Dermis blood vessel endothelial cell (primary cell): ENCODE measurements around the gene NAE1. TPM values are rescaled to one million over a fixed set of nuclear protein-coding genes. Genes with fewer than 3 reads are reported as not detected.
"Not testable (repeated sequence)": the region's sequence is repeated elsewhere in the genome, so short reads cannot be mapped to it uniquely, and the experiment has no call there.

Source experiments
- DNase-seq: peaks from one replicate; pipeline ENCODE4 v3.0.0; 2010
- total RNA-seq: library from RNA; depleted of rRNA; stranded (reverse); fragments of >200 nt; gene quantifications from 2 replicates; pipeline ENCODE4 v1.2.3, GENCODE V29; 2014

NAE1 gene
- total RNA-seq, 1 donor from 2014 or later: 48.8 TPM

DNA sequence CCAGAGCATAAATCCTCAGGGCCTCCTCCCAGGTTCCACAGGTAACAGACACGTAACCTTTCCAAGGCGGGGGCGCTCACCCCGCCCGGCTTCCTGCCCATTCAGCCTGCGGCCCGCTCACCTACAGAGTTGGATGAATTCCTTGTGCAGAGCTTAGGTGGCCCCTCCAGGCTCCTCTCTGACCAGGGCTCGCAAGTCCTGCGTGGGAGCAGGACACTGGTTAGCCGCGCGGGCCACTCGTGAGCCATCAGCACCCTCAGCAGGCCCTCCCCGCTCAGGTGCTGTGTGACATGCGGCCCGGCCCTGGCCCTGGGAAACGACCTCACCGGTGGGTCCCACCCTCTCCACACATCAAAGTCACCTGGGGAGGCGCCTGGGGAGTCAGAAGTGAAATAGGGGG lies 29.9 kb downstream of the NAE1 start:
- DNase-seq: no peak

DNA sequence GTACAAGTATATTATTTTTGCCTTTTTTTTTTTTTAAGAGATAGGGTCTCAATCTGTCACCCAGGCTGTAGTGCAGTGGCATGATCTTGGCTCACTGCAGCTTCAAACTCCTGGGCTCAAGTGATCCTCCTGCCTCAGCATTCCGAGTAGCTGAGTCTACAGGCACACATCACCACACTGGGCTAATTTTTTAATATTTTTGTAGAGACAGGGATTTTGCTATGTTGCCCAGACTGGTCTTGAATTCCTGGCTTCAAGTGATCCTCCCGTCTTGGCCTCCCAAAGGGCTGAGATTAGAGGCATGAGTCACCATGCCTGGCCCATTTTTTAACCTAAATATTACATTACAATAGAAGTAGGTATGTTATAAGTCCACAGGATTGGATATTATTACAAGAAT lies 32.6 kb downstream of the NAE1 start:
- DNase-seq: no peak

GRCh38 chr16:66793984-66794383 lies 36.8 kb downstream of the NAE1 start:
- not testable (repeated sequence) for DNase-seq

DNA sequence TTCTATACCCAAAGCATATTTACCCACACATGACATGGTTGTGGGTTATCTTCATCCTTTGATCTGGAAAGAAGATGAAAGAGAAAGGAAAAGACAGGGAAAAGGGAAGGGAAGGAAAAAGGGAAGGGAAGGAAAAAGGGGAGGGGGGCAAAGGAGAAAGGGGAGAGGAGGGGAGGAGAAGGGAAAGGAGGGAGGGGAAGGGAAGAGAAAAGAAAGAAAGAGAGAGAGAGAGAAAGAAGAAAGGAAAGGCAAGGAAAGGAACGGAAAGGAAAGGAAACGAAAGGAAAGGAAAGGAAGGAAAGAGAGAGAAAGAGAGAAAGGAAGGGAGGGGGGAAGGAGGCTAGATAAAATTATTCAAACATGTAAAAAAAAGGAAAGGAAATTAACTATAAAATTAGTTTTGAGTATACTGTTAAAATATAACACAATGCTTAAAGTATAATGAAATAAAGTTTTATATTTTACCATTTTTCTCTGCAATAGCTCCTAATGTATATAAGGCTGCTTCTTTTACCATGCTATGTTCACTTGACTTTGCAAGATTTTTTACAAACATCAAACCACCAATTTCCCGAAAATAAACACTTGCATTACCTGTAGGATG lies 40.5 kb downstream of the NAE1 start:
- no peak for DNase-seq

GRCh38 chr16:66787427-66787826 lies 43.3 kb downstream of the NAE1 start:
- no peak for DNase-seq

- DNase-seq: no peak
Observed at GRCh38 chr16:66786551-66786950, 44.2 kb downstream of the NAE1 start.

DNA sequence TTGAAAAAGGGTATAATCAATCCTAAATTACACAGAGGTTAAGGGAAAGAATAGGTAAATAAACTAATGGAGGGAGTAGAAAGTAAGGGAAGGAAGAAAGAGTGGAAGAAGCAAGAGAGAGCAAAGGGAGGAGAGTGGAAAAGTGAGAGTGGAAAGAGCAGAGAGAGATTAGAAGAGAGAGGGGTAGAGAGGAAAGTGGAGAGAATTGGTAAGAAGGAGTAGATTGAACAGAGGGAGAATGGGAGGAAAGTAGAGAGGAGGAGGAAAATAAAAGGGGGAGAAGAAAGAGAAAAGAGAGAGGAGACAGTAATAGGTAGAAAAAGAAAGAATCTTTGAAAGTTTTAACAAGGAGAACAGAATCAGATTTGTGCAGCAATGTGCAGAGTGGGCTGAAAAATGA lies 54.3 kb downstream of the NAE1 start:
- DNase-seq: no peak

DNA sequence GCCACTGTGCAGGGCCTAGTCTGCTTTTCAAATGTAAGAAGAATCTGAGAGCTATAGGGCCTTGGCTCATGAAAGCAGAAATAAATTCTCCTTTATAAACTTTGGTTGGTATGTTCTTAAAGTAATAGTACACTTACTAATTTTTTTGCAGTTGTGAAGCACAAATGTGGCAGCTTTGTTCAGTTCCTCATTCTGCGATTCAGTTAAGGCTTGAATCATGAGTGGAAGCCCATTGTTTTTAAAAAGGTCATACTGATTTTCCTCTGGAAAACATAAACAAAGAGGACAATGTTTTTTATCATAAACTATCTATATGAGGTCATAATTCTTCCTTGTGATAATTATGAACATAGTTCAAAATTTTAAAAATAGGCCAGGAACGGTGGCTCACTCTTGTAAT lies 55.8 kb downstream of the NAE1 start:
- DNase-seq: peak; percentile 26

DNA sequence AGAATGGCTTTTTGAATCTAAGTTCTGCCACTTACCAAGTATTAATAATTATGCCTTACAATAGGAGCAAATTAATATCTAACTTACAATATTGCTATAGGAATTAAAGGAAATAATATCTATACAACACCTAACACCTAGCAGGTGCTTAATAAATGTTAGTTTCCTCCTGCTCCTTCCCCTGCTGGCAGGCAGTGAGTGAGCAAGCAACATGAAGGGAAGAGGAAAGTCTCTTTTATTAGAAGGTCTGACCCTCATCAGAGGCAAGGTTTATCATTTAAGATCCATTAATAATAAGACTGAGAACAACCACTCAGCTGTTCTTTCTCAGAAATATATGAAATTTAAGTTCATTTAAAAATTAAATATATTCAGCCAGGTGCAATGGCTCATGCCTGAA lies 72.7 kb downstream of the NAE1 start:
- DNase-seq: no peak

DNA sequence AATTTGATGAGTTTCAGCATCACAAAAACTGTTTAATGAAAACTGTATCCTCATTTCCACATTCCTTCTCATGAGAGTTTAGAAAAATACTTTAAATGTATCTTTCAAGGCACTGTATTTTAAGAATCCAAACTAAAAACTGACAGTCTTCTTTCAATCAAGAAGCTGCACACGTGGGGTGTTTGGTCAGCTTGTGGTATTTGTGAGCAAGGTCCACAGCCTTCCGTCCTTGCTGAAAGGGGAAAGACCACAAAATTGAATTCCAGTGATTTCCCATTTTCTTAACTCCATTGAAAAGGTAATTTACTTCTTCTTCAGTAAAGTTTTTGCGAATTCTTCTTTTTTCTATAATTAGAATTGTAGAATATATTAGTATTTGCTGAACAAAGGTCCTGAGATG lies 76.0 kb downstream of the NAE1 start:
- no peak for DNase-seq

- DNase-seq: no peak
Observed at GRCh38 chr16:66754211-66754610, 76.6 kb downstream of the NAE1 start.

- no peak for DNase-seq
Observed at GRCh38 chr16:66752958-66753357, 77.8 kb downstream of the NAE1 start.

Other genes starting within 250 kb of the NAE1 start
- gene CMTM3, start 226.3 kb downstream of the NAE1 start, total RNA-seq: 23.3 and 31.6 TPM in 2 replicates
- gene CMTM4, start 134.2 kb downstream of the NAE1 start, total RNA-seq: 8.8 and 11.6 TPM in 2 replicates
- gene DYNC1LI2, start 79.4 kb downstream of the NAE1 start, total RNA-seq: 112 and 219 TPM in 2 replicates
- gene TERB1, start 29.4 kb downstream of the NAE1 start, total RNA-seq: 0.17 TPM in 1 of 2 replicates, not detected in the other
- not detected in 2 replicates for gene CA7, start 13.4 kb upstream of the NAE1 start, total RNA-seq
- gene PDP2, start 49.5 kb upstream of the NAE1 start, total RNA-seq: 12.4 and 15.5 TPM in 2 replicates
- 0.65 and 1.2 TPM in 2 replicates for gene CDH16, start 87.9 kb upstream of the NAE1 start, total RNA-seq
- 0.84 and 1.9 TPM in 2 replicates for gene RRAD, start 94.6 kb upstream of the NAE1 start, total RNA-seq
- 117 and 188 TPM in 2 replicates for gene CIAO2B, start 103.4 kb upstream of the NAE1 start, total RNA-seq
- gene CES2, start 104.5 kb upstream of the NAE1 start, total RNA-seq: 14.1 and 21.2 TPM in 2 replicates
- gene CES3, start 130.3 kb upstream of the NAE1 start, total RNA-seq: not detected in 2 replicates
- gene CES4A, start 157.6 kb upstream of the NAE1 start, total RNA-seq: 1.4 and 1.7 TPM in 2 replicates
- gene CBFB, start 198.2 kb upstream of the NAE1 start, total RNA-seq: 96.5 and 124 TPM in 2 replicates